Endodermal cell (in vitro differentiated cells): ENCODE data around the gene SND1. TPM values are rescaled to one million over a fixed set of nuclear protein-coding genes. Genes with fewer than 3 reads are reported as not detected.

ENCODE experiments used
- DNase-seq: peaks from one replicate; pipeline ENCODE4 v3.0.0-alpha.2; 2017
- H3K27ac ChIP-seq: 2 replicates; pipeline ENCODE4 v1.5.1; 2013; ENCODE audit warnings: mild to moderate bottlenecking, low read depth, low read length, moderate library complexity
- H3K27me3 ChIP-seq: 2 replicates; pipeline ENCODE4 v1.6.1; 2013; ENCODE audit warnings: mild to moderate bottlenecking, low read length, moderate library complexity; ENCODE audit not compliant: insufficient read depth, control insufficient read depth, poor library complexity, severe bottlenecking
- H3K36me3 ChIP-seq: 2 replicates; pipeline ENCODE4 v1.7.0; 2013; ENCODE audit warnings: mild to moderate bottlenecking, low read length, moderate library complexity; ENCODE audit not compliant: control insufficient read depth, insufficient read depth
- H3K4me1 ChIP-seq: one replicate; pipeline ENCODE4 v1.7.0; 2013; ENCODE audit warnings: low read length; ENCODE audit not compliant: control insufficient read depth, insufficient read depth
- H3K4me3 ChIP-seq: 2 replicates; pipeline ENCODE4 v1.5.1; 2013; ENCODE audit warnings: mild to moderate bottlenecking, low read length, moderate library complexity
- H3K9ac ChIP-seq: 2 replicates; pipeline ENCODE4 v1.6.1; 2013; ENCODE audit warnings: mild to moderate bottlenecking, low read length, moderate library complexity; ENCODE audit not compliant: poor library complexity, severe bottlenecking; ENCODE audit errors: extremely low read depth
- H3K9me3 ChIP-seq: 2 replicates; pipeline ENCODE4 v1.6.1; 2013; ENCODE audit warnings: mild to moderate bottlenecking, low read length, moderate library complexity; ENCODE audit not compliant: control insufficient read depth
- H3K27ac Mint-ChIP-seq: 2 replicates; pipeline ENCODE4 v1.8.0; 2020; ENCODE audit warnings: mixed read lengths
- H3K27me3 Mint-ChIP-seq: 2 replicates; pipeline ENCODE4 v1.8.0; 2021; ENCODE audit warnings: mild to moderate bottlenecking, mixed read lengths; ENCODE audit not compliant: insufficient read depth
- H3K36me3 Mint-ChIP-seq: 2 replicates; pipeline ENCODE4 v1.8.0; 2020; ENCODE audit warnings: low read depth, mixed read lengths
- H3K4me1 Mint-ChIP-seq: 2 replicates; pipeline ENCODE4 v1.8.0; 2020; ENCODE audit warnings: mixed read lengths
- H3K4me3 Mint-ChIP-seq: 2 replicates; pipeline ENCODE4 v1.8.0; 2020; ENCODE audit warnings: mild to moderate bottlenecking, moderate library complexity, mixed read lengths
- H3K9me3 Mint-ChIP-seq: 2 replicates; pipeline ENCODE4 v1.8.0; 2020; ENCODE audit warnings: mild to moderate bottlenecking, mixed read lengths
- WGBS, 2 experiments: methylation state at CpG; one replicate each; pipeline versions ENCODE4 v1.1.5 to v1.1.7; 2013; ENCODE audit warnings: missing lambda C conversion rate in 2 of 2, mixed read lengths in 1 of 2; ENCODE audit not compliant: insufficient coverage in 1 of 2, insufficient read length in 1 of 2; 5-methylcytosine and 5-hydroxymethylcytosine counted together
- total RNA-seq, 2 donors: library from RNA; stranded (reverse); fragmentation: NEBNext Ultra II Directional in 1 of 2; extraction: Animal tissue kit (Norgen Biotek cat#: 25700) in 1 of 2; gene quantifications; 2 replicates in 1 of 2; 3 replicates in 1 of 2; pipeline ENCODE4 v1.2.1, GENCODE V29; 2021
- TF ChIP-seq, protein P1 (sequence below): fragments of 200-600 bp; sonication (generic); conservative IDR thresholded peaks from 2 replicates; pipeline ENCODE4 v1.5.0; 2021; ENCODE audit warnings: antibody characterized with exemption, mild to moderate bottlenecking

Gene SND1
- total RNA-seq, 2 donors from 2014 or later = 240 to 267 TPM

GRCh38 chr7:127844707-127845331 is 192.8 kb downstream of the SND1 start:
- Histone ChIP-seq H3K4me1 (no peaks in the 10 kb centered on the region), H3K27ac (no peak overlapping the region), H3K27me3 (no peaks in the 10 kb centered on the region), H3K36me3 (peaks cover 63% of the 10 kb centered on the region), H3K9ac (no peak overlapping the region), H3K9me3 (no peaks in the 10 kb centered on the region), H3K4me3 (no peak overlapping the region)
- Mint-ChIP-seq H3K4me1 (peaks cover 21% of the 10 kb centered on the region), H3K4me3 (no peak overlapping the region), H3K27me3 (no peaks in the 10 kb centered on the region), H3K36me3 (peaks cover 28% of the 10 kb centered on the region), H3K27ac (no peak overlapping the region), H3K9me3 (no peaks in the 10 kb centered on the region)
- no peak for DNase-seq
- 96% methylated on average over 2 of the region's 2 CpGs; no CpG with 5 or more reads in 1 of the 2 experiments for WGBS, 2 experiments
- TF ChIP-seq, protein P1, sequence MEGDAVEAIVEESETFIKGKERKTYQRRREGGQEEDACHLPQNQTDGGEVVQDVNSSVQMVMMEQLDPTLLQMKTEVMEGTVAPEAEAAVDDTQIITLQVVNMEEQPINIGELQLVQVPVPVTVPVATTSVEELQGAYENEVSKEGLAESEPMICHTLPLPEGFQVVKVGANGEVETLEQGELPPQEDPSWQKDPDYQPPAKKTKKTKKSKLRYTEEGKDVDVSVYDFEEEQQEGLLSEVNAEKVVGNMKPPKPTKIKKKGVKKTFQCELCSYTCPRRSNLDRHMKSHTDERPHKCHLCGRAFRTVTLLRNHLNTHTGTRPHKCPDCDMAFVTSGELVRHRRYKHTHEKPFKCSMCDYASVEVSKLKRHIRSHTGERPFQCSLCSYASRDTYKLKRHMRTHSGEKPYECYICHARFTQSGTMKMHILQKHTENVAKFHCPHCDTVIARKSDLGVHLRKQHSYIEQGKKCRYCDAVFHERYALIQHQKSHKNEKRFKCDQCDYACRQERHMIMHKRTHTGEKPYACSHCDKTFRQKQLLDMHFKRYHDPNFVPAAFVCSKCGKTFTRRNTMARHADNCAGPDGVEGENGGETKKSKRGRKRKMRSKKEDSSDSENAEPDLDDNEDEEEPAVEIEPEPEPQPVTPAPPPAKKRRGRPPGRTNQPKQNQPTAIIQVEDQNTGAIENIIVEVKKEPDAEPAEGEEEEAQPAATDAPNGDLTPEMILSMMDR = no peak

DNA sequence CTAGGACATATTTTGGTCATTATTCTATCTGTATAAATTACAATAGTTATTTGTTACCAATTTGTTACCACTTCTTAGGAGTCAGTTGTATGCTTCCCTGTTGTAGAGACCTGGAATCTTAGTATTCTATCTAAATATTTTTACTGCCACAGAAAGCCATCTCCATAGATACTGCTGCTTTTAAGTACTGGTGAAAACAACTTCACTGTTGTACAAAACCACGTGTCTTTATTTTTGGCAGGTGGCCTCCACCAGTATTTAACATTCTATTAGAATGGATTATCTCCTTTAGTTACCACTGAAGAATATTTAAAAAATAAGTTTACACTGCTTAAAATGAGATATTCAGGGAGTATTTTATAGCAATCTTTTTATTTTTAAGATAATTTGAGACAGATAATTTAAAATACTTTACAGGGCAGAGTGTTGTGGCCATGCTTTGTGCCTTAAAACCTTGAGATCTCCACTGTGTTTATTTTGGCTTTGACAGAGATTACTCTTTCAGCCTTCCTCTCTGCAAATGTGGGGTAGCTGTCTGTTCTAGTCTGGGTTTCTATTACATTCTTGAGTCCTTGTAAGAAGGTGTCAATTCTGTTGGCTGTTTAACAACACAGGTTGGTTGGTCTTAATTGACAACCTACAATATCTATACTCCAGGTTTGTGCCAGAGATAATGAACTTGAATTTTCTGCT is 193.7 kb downstream of the SND1 start:
- peaks cover 32% of the 10 kb centered on the region for H3K36me3 Mint-ChIP-seq
- peaks cover 19% of the 10 kb centered on the region for H3K4me1 Mint-ChIP-seq
- no peaks in the 10 kb centered on the region for H3K27me3 Mint-ChIP-seq
- 92% methylated on average over 1 of the region's 1 CpG; no CpG with 5 or more reads in 1 of the 2 experiments for WGBS, 2 experiments
- H3K27me3 ChIP-seq = no peaks in the 10 kb centered on the region
- H3K36me3 ChIP-seq = peaks cover 71% of the 10 kb centered on the region
- H3K27ac Mint-ChIP-seq = no peak overlapping the region
- H3K4me1 ChIP-seq = no peaks in the 10 kb centered on the region
- no peak overlapping the region for H3K9ac ChIP-seq
- no peak overlapping the region for H3K4me3 ChIP-seq
- TF ChIP-seq, protein P1 = no peak
- no peaks in the 10 kb centered on the region for H3K9me3 Mint-ChIP-seq
- no peaks in the 10 kb centered on the region for H3K9me3 ChIP-seq
- H3K4me3 Mint-ChIP-seq = no peak overlapping the region
- no peak overlapping the region for H3K27ac ChIP-seq
- no peak for DNase-seq

DNA sequence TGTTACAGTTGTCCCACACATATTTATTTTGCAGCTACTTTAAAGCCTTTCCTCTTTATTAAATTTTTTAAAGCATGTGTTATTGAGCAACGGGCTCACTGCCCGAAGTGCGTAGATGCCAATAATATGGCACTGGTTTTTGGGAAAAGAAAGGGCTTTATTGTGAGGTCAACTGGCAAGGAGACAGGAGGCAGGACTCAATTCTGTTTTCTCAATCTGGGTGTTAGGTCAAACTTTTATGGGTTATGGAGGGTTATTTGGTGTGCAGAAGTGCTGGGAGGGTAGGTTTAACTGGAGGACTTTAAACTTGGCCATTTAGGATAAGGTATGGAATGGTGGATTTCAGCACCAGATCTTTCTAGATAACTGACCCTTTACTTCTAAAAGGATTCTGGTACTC is 195.6 kb downstream of the SND1 start:
- no peak overlapping the region for H3K9ac ChIP-seq
- no peak for DNase-seq
- H3K27me3 Mint-ChIP-seq = no peaks in the 10 kb centered on the region
- no peak overlapping the region for H3K27ac ChIP-seq
- no peaks in the 10 kb centered on the region for H3K4me1 ChIP-seq
- H3K4me3 Mint-ChIP-seq = no peak overlapping the region
- H3K9me3 Mint-ChIP-seq = no peaks in the 10 kb centered on the region
- H3K9me3 ChIP-seq = no peaks in the 10 kb centered on the region
- H3K36me3 Mint-ChIP-seq = peaks cover 35% of the 10 kb centered on the region
- H3K4me1 Mint-ChIP-seq = peaks cover 19% of the 10 kb centered on the region
- TF ChIP-seq, protein P1 = no peak
- H3K4me3 ChIP-seq = no peak overlapping the region
- no peak overlapping the region for H3K27ac Mint-ChIP-seq
- 96% methylated on average over 3 of the region's 3 CpGs; no CpG with 5 or more reads in 1 of the 2 experiments for WGBS, 2 experiments
- no peaks in the 10 kb centered on the region for H3K27me3 ChIP-seq
- H3K36me3 ChIP-seq = peaks cover 71% of the 10 kb centered on the region
